G401.6 (cell line): ENCODE results near the gene APPL2.

Source experiments
- FAIRE-seq: peaks from 2 replicates; lab custom pipeline; 2012; peaks lifted over from hg19 to GRCh38; lab: Jason Lieb, UNC

APPL2 gene, protein sequence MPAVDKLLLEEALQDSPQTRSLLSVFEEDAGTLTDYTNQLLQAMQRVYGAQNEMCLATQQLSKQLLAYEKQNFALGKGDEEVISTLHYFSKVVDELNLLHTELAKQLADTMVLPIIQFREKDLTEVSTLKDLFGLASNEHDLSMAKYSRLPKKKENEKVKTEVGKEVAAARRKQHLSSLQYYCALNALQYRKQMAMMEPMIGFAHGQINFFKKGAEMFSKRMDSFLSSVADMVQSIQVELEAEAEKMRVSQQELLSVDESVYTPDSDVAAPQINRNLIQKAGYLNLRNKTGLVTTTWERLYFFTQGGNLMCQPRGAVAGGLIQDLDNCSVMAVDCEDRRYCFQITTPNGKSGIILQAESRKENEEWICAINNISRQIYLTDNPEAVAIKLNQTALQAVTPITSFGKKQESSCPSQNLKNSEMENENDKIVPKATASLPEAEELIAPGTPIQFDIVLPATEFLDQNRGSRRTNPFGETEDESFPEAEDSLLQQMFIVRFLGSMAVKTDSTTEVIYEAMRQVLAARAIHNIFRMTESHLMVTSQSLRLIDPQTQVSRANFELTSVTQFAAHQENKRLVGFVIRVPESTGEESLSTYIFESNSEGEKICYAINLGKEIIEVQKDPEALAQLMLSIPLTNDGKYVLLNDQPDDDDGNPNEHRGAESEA

DNA sequence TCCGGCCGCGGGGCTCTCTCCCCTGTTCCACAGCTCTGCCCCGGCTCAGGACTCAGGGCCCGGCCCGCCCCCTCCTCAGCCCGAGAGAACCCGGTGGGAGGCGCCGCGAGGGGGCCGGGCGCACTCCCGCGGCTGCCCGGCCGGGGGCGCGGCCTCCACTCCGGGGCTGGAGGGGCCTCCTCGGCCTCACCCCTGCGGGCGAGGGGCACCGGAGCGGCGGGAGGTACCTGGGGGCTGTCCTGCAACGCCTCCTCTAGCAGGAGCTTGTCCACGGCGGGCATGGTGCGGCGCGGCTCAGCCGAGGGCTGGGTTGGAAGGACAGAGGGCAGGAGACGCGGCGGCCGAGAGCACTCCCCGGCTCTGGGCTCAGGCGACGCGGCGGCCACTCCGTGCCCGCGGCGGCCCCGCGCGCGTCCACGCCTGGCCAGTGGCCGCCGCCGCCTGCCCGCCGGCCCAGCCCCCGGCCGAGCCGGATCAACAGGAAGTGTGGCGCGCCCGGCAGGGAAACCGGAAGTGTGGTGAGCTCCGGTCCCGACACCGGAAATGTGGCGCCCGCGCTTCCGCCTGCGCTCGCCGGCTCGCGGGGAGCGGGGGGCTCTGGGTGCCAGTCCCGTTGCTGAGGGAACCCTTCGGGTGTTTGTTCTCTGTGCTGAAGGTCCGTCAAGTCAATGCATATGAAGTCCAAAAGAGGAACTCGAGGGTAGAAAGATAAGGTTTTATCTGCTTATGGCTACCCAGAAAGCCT, at the start of gene APPL2:
APPL2 (minus strand) TSS at position 443 of the 745 bp plus-strand sequence; CDS start at position 281, 162 bp downstream.
- no peak for FAIRE-seq

DNA sequence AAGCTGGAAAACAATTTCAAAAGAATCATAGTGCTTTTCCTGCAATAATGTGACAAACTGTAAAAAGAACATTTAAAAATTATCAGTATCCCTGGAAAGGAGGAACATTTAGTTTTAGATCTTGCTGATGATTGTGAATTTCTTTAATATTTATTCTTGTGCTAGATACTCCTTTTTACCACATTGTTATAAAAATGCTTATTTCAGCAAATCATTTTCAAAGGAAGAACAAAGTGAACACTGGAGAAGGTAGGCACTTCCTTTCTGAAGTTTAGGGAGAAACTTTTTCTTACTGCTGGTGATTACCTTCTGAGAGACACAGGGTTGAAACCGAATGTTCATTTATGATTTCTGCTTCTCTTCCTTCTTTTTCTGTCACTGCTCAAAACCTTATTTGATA, 49.4 kb upstream of the APPL2 start:
- FAIRE-seq = peak; percentile 17

DNA sequence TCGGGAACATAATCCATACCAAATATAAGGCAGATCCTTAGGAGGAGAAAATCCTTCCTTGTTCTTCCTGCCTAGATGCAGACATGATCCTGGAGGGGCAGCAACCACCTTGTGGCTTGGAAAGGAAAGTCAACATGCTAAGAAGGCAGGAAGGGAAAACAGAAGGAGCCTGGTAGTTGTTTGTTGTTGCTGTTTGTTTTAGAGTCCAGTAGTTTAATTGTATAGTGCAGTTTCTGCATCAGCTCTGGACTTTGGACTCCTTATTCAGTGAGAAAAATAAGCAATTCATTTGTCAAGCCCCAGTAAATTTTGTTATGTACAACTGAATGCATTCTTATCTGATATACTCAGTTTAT, 45.7 kb upstream of the APPL2 start:
- no peak for FAIRE-seq

DNA sequence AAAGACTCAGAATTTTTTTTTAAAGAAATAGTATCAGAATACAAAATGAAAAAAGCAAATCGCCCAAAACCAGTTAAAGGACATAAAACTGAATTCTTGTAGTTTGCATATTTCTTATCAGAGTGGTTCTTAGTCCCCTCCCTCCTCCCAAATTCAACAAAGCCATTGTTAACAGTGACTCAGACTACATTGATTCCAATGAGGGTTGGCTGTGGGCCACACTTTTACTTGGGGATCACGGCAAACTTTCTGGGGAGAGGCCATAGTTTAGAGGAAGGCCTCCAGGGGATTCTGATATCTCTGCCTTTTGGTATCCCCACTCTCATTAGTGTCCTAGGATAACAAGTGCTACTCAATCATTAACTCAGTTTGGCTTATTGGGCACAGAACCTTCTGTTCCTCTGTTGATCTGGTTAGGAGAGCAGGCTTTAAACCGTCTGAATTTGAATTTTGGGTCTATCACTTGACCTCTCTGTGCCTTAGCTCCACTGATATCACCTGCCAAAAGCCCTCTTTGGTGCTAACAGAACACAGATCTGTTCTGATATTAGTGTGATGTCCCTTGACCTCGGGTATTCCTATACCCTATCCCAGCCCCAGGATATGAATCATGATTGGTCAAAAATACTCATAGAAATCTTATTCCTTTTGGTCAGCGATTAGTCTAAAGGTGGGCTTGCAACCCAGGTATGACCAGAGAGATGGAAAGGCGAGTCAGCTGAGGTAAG, 45.2 kb upstream of the APPL2 start:
- FAIRE-seq = no peak

DNA sequence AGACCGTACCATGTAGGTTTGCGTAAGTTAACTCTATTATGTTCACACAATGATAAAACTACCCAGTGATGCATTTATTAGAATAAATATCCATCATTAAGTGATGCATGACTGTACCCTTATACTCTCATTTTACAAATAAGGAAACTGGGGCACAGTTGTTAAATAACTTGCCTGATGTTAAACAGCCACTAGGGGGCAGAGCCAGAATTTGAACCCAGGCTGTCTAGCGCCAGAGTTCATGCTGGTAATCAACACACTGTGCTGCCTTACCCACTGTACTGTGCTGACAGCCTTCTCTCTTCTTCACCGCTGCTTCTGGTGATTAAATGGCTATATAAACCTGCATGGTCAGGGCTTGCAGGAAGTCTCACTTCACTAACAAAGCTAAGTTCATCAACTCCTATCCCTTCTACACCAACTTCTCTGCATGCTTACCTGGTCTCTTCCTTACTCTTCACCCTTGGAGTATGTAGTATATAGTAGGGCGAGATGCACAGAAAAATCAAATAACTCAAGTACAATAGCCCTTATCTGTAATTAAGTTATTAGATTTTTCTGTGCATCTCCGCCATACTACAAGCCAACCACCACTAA, 43.6 kb upstream of the APPL2 start:
- no peak for FAIRE-seq

DNA sequence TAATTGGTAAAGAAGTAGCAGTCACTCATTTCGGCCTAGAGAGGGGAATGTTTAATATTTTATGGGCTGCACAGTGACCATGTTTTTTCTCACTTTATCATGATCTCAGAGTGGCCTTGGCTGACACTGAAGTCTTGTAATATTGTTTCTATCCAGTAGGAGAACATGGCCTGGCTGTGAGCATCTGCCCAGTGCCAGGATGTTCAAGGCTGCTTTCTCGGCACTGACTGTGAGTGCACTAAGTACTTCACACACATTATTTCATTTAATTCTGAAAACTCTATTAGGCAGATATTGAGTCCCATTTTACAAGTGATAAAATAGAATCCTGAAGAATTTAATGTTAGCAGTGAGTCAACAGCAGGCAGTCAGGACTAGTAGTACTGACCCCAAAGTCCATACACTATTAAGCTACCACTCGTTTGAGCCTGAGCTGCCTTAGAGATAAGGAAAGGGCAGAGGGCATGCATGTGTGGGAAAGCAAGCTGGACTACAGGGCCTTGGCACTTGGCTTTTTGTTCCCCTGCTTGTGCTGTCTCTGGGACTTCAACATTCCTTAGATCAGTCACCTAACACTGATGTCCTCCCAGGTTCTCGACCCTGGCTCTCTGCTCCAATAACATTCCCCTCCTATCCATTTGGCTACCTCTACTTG, 42.2 kb upstream of the APPL2 start:
- FAIRE-seq = no peak

DNA sequence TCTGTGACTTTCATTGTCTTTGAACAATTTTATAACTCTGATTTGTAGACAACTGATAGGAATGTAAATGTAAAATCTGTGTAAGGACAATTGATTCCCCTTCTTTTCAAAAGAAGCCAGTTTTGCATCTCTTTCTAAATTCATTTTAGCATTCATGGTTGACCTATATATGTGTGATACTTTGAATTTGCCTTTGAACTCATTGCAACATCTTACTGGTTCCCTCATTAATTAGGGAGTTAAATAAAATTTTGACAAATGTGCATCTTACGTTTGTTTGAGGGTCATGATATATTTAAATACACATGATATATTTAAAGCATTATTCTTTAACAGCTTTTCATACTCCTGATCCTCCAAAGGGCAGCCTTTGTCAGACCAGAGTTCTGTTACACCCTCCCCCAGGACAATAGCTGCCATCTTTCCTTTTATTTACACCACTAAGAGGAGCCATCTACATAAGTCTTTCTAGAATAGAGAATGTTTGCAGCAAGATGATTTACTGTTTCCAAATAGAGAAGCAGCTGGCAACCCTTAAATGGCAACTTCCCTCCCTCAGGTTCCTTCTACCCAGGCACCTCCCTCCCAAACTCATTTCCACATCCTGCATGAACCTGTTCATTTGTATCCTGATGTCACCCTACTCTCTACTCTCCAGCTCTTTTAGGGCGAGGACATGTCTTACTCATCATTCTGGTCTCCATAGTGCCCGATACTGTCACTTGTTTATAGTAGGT, 40.2 kb upstream of the APPL2 start:
- FAIRE-seq = no peak

DNA sequence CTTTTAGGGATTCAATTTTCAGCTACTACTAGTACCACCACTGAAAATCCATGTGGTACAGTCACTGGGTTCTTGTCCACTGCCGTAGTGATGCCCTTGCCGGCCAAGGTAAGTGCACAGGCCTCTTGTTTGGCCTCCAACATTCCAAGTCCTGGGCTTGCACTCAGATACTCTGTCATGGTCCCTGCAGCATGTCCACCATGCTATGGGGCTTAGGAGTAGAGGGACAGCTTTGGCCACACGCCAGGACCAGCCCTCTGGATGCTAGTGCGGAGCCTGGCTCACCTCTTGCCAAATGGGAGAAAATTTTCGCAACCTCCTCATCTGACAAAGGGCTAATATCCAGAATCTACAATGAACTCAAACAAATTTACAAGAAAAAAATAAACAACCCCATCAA, 38.6 kb upstream of the APPL2 start:
- FAIRE-seq = no peak

DNA sequence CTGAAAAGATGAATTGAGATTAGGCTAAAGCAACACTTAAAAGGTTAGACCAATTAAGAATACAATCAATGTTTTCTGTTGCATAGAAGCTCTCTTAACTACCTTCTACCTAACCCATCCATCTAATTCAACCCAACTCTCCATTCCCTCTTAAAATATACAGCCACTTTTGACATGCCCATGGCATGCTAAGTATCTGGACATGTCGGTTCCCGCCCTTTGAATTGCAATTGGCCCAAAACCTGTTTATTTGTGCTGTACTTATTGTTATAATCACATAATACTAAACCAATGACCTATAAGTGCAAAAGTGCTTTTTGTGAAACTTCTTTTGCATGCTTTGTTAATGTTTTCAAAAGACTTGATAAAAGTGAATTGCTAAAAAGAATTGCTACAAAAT, 37.6 kb upstream of the APPL2 start:
- no peak for FAIRE-seq

DNA sequence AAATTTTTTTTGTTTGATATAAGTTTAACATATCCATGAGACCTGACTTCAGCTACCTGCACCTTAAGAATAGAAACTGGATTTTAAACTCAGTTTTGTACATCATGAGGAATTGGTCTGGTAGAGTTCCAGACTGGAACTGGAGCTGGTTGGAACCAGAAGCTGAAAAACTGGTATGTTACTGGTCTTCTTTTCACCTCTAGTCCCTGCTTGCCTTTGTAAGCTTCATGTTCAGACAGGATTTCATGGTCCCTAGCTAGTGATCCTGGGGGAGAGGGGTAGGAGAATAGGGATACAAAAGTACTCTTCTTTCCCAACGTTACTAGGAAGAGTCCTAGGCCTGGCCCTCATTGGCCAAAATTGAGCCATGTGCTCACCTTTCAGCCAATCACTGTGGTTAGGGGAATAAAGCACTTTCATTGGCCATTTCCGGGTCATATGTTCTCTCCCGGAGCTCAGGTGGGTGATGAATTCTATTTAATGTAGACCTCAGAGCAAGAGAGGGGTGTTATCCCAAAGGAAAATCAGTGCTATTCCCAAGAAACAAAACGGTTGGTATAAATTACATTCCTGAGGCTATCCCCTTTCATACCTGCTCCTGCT, 36.9 kb upstream of the APPL2 start:
- FAIRE-seq = no peak

DNA sequence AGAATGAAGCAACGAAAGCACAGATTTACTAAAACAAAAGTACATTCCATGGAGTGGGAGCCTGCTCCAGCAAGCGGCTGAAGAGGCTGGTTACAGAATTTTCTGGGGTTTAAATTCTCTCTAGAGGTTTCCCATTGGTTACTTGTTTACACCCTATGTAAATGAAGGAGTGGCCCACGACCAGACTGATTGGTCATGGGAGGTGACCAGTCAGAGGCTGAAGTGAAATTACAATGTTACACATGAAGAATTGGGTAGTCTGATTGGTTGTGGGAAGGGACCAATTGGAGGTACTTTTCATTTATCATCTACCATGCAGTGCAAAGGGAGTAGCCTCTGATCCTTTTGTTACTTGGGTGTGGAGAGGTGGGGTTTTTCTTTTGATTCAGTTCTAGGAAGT, 36.2 kb upstream of the APPL2 start:
- no peak for FAIRE-seq

DNA sequence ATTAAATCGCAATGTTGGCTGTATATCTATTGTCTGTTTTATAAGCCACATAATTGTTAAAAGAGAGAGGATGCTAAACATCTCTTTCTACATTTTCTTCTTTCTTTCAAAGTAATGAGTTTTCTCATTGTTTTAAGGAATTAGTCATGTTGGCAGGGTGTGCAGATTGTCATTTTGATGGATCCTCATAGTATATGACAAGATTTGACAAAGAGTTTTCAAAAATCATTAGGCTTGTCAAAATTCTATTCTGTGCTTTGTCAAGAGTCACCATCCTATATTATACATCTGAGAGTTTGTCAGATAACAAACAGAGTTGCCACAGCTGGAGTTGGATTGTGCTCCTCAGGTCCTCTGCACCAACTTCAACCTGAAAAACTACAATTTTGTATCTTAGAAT, 35.4 kb upstream of the APPL2 start:
- no peak for FAIRE-seq

DNA sequence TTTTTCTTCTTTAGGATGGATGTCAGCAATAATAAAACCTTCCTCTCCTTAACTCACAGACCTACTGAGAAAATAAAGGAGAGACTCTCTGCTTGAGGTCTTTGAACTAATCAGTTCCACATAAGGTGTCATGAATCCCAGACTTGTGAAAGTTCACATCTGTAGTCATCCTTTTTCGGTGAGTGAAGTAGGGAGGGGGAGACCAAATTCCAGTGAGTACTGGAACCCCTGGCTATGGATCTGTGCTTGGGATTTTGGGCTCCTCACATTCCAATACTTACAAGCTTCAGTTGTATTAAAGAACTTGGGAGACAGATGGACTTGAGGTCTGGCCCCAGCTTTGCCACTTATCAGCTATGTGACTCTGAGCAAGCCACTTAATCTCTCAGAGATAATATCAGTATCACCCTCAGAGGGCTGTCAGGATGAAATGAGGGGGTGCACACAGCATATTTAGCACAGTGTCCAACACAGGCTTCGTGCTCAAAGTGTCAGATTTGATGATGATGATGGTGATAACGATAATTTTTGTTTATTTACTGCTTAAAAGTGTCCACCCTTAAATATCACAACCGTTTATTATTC, 34.8 kb upstream of the APPL2 start:
- no peak for FAIRE-seq

DNA sequence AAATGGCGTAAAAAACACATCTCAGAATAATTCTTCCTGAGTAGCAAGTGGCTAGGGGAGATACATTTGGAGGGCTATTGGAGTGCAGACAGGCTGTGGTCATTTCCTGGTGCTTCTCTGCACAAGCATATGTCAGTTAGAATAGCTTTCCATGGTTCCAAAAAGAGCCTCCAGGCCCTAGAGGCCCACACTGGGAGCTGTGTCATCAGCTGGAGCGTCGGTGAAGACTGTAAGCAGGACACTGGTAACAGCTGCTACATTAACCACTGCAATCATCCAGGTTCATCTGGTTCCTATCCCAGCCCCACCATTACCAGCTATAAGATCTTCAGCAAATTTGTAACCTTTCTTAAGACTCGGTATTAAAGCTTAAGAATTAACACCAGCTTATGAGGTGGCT, 31.7 kb upstream of the APPL2 start:
- FAIRE-seq = no peak

DNA sequence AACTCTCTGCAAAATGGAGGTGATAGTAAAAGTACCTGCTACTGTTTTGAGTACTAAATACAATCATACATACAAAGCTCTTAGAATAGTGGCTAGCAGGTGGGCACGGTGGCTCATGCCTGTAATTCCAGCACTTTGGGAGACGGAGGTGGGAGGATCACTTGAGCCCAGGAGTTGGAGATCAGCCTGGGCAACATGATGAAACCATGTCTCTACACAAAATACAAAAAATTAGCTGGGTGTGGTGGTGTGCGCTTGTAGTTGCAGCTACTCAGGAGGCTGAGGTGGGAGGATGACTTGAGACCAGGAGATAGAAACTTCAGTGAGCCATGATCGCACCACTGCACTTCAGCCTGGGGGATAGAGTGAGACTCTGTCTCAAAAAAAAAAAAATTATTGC, 28.8 kb upstream of the APPL2 start:
- no peak for FAIRE-seq

DNA sequence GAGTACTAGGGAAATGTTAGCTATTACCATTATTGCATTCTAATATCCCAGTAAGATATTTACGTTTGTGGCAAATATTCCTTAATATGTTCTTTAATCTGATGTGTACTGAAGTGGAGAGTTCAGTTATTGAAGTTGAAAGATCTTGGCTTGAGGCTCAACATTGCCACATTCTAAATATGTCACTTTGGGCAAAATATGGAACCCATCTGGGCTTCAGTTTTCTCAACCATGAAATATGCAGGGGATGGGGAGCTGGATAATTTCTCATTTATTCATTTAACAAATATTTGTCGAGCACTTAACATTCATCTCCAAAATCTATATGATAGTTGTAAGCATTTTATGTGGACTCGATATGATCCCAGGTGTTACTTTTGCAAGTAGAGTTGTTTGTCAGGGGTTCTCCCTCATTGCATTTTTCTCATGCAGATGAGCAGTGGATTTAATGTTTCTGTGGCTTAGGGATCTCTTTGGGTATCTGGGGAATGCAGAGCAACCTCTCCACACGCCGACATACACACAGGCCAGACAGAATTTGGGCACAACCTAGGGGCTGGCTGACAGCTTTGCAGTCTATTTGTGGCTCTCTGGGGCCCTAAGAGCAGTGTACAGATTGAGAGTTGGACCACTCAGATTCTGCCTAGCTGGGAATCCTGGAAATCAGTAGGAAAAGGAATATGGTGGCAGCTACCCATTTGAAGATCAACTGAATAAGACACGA, 26.6 kb upstream of the APPL2 start:
- no peak for FAIRE-seq

DNA sequence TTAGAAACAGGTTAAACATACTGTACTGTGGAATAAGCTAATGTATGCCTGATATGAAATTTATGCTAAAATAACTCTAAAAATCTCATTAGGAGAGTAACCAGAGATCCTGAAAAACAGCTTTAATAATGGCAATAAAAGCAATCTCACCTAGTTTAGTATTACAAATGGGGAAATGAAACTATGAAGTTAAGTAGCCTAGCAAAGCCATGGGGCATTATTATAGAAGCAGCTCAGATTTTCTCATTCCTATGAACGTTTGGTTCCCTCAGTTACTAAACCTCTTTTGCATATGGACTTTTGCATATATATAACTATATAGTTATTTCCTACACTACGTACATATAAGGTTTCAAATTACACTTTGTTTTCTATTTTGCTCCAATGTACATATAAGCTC, 25.0 kb upstream of the APPL2 start:
- FAIRE-seq = no peak

DNA sequence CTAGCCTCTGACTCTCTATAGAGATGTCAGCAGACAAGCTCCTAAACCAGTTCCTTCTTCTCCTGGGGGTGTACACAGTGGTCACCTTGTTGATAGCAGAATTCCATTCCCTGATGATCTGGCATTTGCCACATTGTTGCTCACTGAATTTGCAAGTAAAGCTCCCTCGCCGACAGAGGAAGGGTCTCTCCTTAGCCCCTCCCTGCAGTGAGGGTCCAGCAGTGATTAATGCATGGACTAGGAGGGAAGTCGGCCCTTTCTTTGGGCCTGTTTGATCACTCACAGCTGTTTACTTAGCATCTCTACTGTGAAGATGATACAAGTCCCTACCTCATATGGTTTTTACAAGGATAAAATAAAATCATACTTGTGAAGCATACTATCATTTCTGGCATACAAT, 23.3 kb upstream of the APPL2 start:
- FAIRE-seq = no peak

DNA sequence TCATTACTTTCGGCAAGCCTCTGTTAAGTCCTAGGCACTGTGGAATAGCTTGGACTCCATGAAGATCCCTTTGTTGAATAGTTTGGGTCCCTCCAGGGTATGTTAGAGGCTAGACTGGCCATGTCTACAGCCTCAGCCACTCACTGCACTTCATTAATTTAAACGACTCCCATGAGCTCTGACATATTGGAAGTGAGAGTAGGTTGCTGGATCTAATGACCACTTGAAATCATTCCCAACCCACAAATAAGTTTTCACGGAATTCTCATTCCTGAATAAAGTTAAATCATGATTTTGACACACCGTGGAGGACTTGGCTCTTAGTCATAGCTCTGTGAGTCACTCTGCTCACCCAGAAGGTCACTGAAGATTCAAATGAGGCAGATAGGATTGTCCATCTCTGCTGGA, 21.4 kb upstream of the APPL2 start:
- FAIRE-seq = no peak

DNA sequence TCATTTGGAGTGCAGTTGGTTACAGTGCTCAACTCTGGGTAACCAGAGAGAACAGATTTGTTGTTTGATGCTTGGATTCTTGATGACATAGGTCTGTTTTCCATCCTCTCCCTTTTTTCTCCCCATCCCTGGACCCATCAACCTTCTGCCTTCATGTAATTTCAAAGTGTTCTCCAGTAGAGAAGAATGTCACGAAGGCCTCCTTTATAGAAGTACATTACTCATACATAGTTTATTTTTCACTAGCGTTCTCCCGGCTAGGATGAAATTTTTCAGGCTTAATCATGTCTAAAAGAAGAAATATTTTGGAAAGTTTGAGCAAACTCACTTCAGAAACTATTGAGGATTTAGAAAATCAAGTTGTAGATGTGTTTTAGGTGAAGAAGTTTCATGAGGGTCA, 20.9 kb upstream of the APPL2 start:
- FAIRE-seq = no peak
